ENCODE data around the gene GSK3A.

GSK3A gene

GRCh38 chr19:42199440-42200115 is 42.8 kb downstream of the GSK3A start:
- TF ChIP-seq NFRKB (IDR thresholded peaks at IDR 0.05) = no peak
- POLR2A ChIA-PET = no interaction called here
- DNase-seq (ENCODE audit: extremely low spot score) = no peak
- CTCF ChIA-PET = no interaction called here

GRCh38 chr19:42198676-42199439 is 43.5 kb downstream of the GSK3A start:
- DNase-seq (ENCODE audit: extremely low spot score) = no peak
- POLR2A ChIA-PET = no interaction called here
- TF ChIP-seq ELF4 (IDR thresholded peaks at IDR 0.05) (no peak), FOXM1 (IDR thresholded peaks at IDR 0.05; ENCODE audit: borderline replicate concordance) (no peak), L3MBTL2 (conservative IDR thresholded peaks at IDR 0.05) (no peak), SUZ12 (IDR thresholded peaks at IDR 0.05) (no peak)
- CTCF ChIA-PET = no interaction called here

GRCh38 chr19:42197375-42197817 is 45.0 kb downstream of the GSK3A start:
- no peak for TF ChIP-seq CTBP1 (IDR thresholded peaks at IDR 0.05; ENCODE audit: borderline replicate concordance)
- TF ChIP-seq BHLHE40 (IDR thresholded peaks at IDR 0.05; ENCODE audit: borderline replicate concordance) = no peak
- TF ChIP-seq PKNOX1 (IDR thresholded peaks at IDR 0.05) = no peak
- no peak for TF ChIP-seq FOXK2 (IDR thresholded peaks at IDR 0.05)
- no peak for TF ChIP-seq SUZ12 (IDR thresholded peaks at IDR 0.05)
- TF ChIP-seq FOXM1 (IDR thresholded peaks at IDR 0.05; ENCODE audit: borderline replicate concordance) = no peak
- TF ChIP-seq FOXA1 (IDR thresholded peaks at IDR 0.05) = no peak
- no peak for TF ChIP-seq SP1 (IDR thresholded peaks at IDR 0.05)
- no peak for TF ChIP-seq TARDBP (IDR thresholded peaks at IDR 0.05)
- no peak for TF ChIP-seq NFRKB (IDR thresholded peaks at IDR 0.05)
- no peak for TF ChIP-seq ELF4 (IDR thresholded peaks at IDR 0.05)
- no peak for TF ChIP-seq HDGF (IDR thresholded peaks at IDR 0.05; ENCODE audit: borderline replicate concordance)
- TF ChIP-seq LEF1 (IDR thresholded peaks at IDR 0.05; ENCODE audit: borderline replicate concordance) = no peak
- no peak for TF ChIP-seq L3MBTL2 (conservative IDR thresholded peaks at IDR 0.05)
- ChIA-PET POLR2A (no interaction called here), CTCF (no interaction called here)
- DNase-seq (ENCODE audit: extremely low spot score) = no peak

GRCh38 chr19:42196011-42197001 is 46.1 kb downstream of the GSK3A start:
- POLR2A ChIA-PET = no interaction called here
- TF ChIP-seq CTBP1 (IDR thresholded peaks at IDR 0.05; ENCODE audit: borderline replicate concordance) = no peak
- no peak for TF ChIP-seq PKNOX1 (IDR thresholded peaks at IDR 0.05)
- TF ChIP-seq TARDBP (IDR thresholded peaks at IDR 0.05) = no peak
- TF ChIP-seq ZNF384 (IDR thresholded peaks at IDR 0.05) = no peak
- TF ChIP-seq ARNT (IDR thresholded peaks at IDR 0.05) = no peak
- no peak for TF ChIP-seq HDGF (IDR thresholded peaks at IDR 0.05; ENCODE audit: borderline replicate concordance)
- no peak for DNase-seq (ENCODE audit: extremely low spot score)
- CTCF ChIA-PET = no interaction called here

- ChIA-PET CTCF (no interaction called here), POLR2A (no interaction called here)
Observed at GRCh38 chr19:42193706-42194105, 48.7 kb downstream of the GSK3A start.

More at GRCh38 chr19:42193706-42194105, 48.7 kb downstream of the GSK3A start:
- TF ChIP-seq FOXM1 (IDR thresholded peaks at IDR 0.05; ENCODE audit: borderline replicate concordance) = no peak
- TF ChIP-seq L3MBTL2 (conservative IDR thresholded peaks at IDR 0.05) = no peak
- TF ChIP-seq PKNOX1 (IDR thresholded peaks at IDR 0.05) = no peak
- TF ChIP-seq ZNF384 (IDR thresholded peaks at IDR 0.05) = no peak
- TF ChIP-seq BHLHE40 (IDR thresholded peaks at IDR 0.05; ENCODE audit: borderline replicate concordance) = no peak
- TF ChIP-seq TARDBP (IDR thresholded peaks at IDR 0.05) = no peak
- no peak for TF ChIP-seq NFRKB (IDR thresholded peaks at IDR 0.05)
- TF ChIP-seq HDGF (IDR thresholded peaks at IDR 0.05; ENCODE audit: borderline replicate concordance) = no peak
- no peak for TF ChIP-seq SP1 (IDR thresholded peaks at IDR 0.05)
- TF ChIP-seq ELF4 (IDR thresholded peaks at IDR 0.05) = no peak
- no peak for TF ChIP-seq SUZ12 (IDR thresholded peaks at IDR 0.05)
- no peak for TF ChIP-seq FOXA1 (IDR thresholded peaks at IDR 0.05)
- TF ChIP-seq CTBP1 (IDR thresholded peaks at IDR 0.05; ENCODE audit: borderline replicate concordance) = no peak
- TF ChIP-seq LEF1 (IDR thresholded peaks at IDR 0.05; ENCODE audit: borderline replicate concordance) = no peak
- no peak for TF ChIP-seq FOXK2 (IDR thresholded peaks at IDR 0.05)
- TF ChIP-seq ARNT (IDR thresholded peaks at IDR 0.05) = no peak
- DNase-seq (ENCODE audit: extremely low spot score) = no peak
